ENCODE results near the gene FLNB. TPM values are rescaled to one million over a fixed set of nuclear protein-coding genes. Genes with fewer than 3 reads are reported as not detected.

Gene FLNB
- polyA plus RNA-seq, 1 of the 3 experiments (the other 2 are of a cell fraction): 127 TPM

DNA sequence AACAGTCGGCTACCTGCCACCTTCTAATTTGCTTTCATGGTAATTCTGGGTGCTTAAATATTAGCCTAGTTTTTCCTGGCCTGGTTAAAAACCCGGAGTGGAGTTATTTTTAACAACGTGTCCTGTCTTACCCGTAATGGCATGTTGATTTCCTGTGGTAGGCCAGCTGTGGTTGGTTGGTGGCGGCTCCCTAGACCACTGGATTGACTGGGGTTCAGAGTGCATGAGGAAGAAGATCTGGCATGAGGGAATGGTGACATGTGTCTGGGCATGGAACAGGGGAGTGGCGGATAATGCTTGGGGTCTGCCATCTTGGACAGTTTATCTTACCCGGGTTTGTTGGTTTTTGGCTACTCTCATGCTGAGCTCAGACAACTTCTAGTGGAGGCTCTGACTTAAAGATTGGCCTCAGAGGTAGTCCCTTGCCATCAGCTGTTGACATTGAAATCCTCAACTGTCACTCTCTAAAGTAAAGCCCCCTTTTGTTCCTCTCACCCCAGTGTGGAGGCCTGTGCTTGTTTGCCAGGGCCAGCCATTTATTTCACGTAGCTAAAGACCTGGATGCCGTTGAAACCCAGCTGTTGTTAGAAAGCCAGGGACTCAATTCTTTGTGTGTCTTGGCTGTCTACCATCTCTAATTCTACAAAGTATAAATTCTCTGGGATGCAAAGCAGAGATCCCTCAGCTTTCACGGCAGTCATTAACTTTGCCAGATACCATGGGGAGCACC, 121.0 kb downstream of the FLNB start:
- H3K9me2 ChIP-seq: no peaks in the 10 kb centered on the region
- peaks cover 62 to 85% of the 10 kb centered on the region in 2 experiments for H3K36me3 ChIP-seq (replicated peaks in 1 of 2; ENCODE audit: control insufficient read depth in 1 of 2, insufficient read depth in 2 of 2, low read length in 1 of 2)
- H4K20me1 ChIP-seq (ENCODE audit: insufficient read depth): no peaks in the 10 kb centered on the region
- H3K27ac ChIP-seq (ENCODE audit: low read depth in 2 of 2, low read length in 1 of 2): no peak overlapping the region
- peaks cover 16% of the 10 kb centered on the region; the same call in 1 of the 2 replicates for H3K79me2 ChIP-seq (ENCODE audit: insufficient read depth)
- peaks cover 0 to 10% of the 10 kb centered on the region in 2 experiments; a peak in 1 of 4 replicates for H3K4me1 ChIP-seq (ENCODE audit: control insufficient read depth in 1 of 2, insufficient read depth in 2 of 2, low read depth in 1 of 2, low read length in 1 of 2)
- H3K27me3 ChIP-seq (ENCODE audit: insufficient read depth): no peaks in the 10 kb centered on the region
- ChIA-PET CTCF (interaction anchor here (0.9 to 1.5 kb wide), 3 partner anchors 48 to 177 kb away, joined by 3 to 4 read pairs (median 3); partner anchors contain the start of gene HTD2), POLR2A (no interaction called here)
- no peak overlapping the region for H3K4me3 ChIP-seq (ENCODE audit: low read depth in 2 of 2, low read length in 1 of 2)
- no peaks in the 10 kb centered on the region for H3F3A ChIP-seq (replicated peaks; ENCODE audit: insufficient read depth)
- H2AFZ ChIP-seq (ENCODE audit: low read depth): no peak overlapping the region
- DNase-seq: no peak
- H3K4me2 ChIP-seq: no peak overlapping the region
- TF ChIP-seq RCOR1 (IDR thresholded peaks at IDR 0.05; ENCODE audit: low read length): no peak
- no peak for TF ChIP-seq CHD2 (IDR thresholded peaks at IDR 0.05; ENCODE audit: low read length, partially characterized antibody)
- no peak for TF ChIP-seq ELF1 (IDR thresholded peaks at IDR 0.05)
- no peak for TF ChIP-seq POLR2AphosphoS5 (IDR thresholded peaks at IDR 0.05; ENCODE audit: low read depth, low read length)
- no peak for TF ChIP-seq FOXM1 (IDR thresholded peaks at IDR 0.05; ENCODE audit: low read depth)
- TF ChIP-seq, protein P1, sequence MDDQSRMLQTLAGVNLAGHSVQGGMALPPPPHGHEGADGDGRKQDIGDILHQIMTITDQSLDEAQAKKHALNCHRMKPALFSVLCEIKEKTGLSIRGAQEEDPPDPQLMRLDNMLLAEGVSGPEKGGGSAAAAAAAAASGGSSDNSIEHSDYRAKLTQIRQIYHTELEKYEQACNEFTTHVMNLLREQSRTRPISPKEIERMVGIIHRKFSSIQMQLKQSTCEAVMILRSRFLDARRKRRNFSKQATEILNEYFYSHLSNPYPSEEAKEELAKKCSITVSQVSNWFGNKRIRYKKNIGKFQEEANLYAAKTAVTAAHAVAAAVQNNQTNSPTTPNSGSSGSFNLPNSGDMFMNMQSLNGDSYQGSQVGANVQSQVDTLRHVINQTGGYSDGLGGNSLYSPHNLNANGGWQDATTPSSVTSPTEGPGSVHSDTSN (IDR thresholded peaks at IDR 0.05): no peak
- TF ChIP-seq MXI1 (IDR thresholded peaks at IDR 0.05; ENCODE audit: low read depth, low read length): no peak
- no peak for TF ChIP-seq NFIC (IDR thresholded peaks at IDR 0.05; ENCODE audit: borderline replicate concordance)
- TF ChIP-seq, protein P2, sequence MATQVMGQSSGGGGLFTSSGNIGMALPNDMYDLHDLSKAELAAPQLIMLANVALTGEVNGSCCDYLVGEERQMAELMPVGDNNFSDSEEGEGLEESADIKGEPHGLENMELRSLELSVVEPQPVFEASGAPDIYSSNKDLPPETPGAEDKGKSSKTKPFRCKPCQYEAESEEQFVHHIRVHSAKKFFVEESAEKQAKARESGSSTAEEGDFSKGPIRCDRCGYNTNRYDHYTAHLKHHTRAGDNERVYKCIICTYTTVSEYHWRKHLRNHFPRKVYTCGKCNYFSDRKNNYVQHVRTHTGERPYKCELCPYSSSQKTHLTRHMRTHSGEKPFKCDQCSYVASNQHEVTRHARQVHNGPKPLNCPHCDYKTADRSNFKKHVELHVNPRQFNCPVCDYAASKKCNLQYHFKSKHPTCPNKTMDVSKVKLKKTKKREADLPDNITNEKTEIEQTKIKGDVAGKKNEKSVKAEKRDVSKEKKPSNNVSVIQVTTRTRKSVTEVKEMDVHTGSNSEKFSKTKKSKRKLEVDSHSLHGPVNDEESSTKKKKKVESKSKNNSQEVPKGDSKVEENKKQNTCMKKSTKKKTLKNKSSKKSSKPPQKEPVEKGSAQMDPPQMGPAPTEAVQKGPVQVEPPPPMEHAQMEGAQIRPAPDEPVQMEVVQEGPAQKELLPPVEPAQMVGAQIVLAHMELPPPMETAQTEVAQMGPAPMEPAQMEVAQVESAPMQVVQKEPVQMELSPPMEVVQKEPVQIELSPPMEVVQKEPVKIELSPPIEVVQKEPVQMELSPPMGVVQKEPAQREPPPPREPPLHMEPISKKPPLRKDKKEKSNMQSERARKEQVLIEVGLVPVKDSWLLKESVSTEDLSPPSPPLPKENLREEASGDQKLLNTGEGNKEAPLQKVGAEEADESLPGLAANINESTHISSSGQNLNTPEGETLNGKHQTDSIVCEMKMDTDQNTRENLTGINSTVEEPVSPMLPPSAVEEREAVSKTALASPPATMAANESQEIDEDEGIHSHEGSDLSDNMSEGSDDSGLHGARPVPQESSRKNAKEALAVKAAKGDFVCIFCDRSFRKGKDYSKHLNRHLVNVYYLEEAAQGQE (IDR thresholded peaks at IDR 0.05; ENCODE audit: low read depth, low read length): no peak
- 91% methylated on average over 9 of the region's 10 CpGs for whole genome bisulfite sequencing (ENCODE audit: low lambda C conversion rate)
- no peak overlapping the region for H3K9ac ChIP-seq
- H3K9me3 ChIP-seq: no peaks in the 10 kb centered on the region

DNA sequence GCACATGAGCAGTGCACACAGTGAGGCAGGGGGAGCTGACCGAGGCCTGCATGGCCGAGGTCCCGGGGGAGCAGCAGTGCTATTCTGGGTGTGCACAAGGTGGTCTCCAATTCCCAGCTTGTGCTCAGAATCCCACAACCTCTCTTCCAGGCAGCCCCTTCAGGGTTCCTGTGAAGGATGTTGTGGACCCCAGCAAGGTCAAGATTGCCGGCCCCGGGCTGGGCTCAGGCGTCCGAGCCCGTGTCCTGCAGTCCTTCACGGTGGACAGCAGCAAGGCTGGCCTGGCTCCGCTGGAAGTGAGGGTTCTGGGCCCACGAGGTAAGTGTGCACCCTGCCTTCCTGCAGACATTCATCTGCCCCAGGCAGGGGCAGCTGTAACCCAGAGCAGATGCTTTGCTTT, 122.4 kb downstream of the FLNB start:
- no peak overlapping the region for H3K27ac ChIP-seq (ENCODE audit: low read depth in 2 of 2, low read length in 1 of 2)
- CTCF ChIA-PET: interaction anchor here (1.3 to 1.4 kb wide), 2 partner anchors 10 to 43 kb away, joined by 3 to 4 read pairs; no protein-coding TSS in a partner anchor
- POLR2A ChIA-PET: no interaction called here
- no peaks in the 10 kb centered on the region for H3K9me2 ChIP-seq
- peak; percentile 36 for DNase-seq
- H2AFZ ChIP-seq (ENCODE audit: low read depth): no peak overlapping the region
- no peak overlapping the region for H3K4me3 ChIP-seq (ENCODE audit: low read depth in 2 of 2, low read length in 1 of 2)
- no peak overlapping the region for H3K4me2 ChIP-seq
- H3K4me1 ChIP-seq (ENCODE audit: control insufficient read depth in 1 of 2, insufficient read depth in 2 of 2, low read depth in 1 of 2, low read length in 1 of 2): peaks cover 0 to 10% of the 10 kb centered on the region in 2 experiments; a peak in 1 of 4 replicates
- no CpG with 5 or more reads among the region's 11 CpGs for WGBS (ENCODE audit: low lambda C conversion rate)
- H3K79me2 ChIP-seq (ENCODE audit: insufficient read depth): peaks cover 16% of the 10 kb centered on the region; the same call in 1 of the 2 replicates
- no peaks in the 10 kb centered on the region for H3F3A ChIP-seq (replicated peaks; ENCODE audit: insufficient read depth)
- no peaks in the 10 kb centered on the region for H3K9me3 ChIP-seq
- H3K9ac ChIP-seq: no peak overlapping the region
- peaks cover 62 to 83% of the 10 kb centered on the region in 2 experiments for H3K36me3 ChIP-seq (replicated peaks in 1 of 2; ENCODE audit: control insufficient read depth in 1 of 2, insufficient read depth in 2 of 2, low read length in 1 of 2)
- H3K27me3 ChIP-seq (ENCODE audit: insufficient read depth): no peaks in the 10 kb centered on the region
- no peaks in the 10 kb centered on the region for H4K20me1 ChIP-seq (ENCODE audit: insufficient read depth)
- TF ChIP-seq TEAD4 (IDR thresholded peaks at IDR 0.05; ENCODE audit: borderline replicate concordance, insufficient read depth): no peak
- TF ChIP-seq GATA2 (CRISPR knock-in tag; IDR thresholded peaks at IDR 0.05): no peak
- TF ChIP-seq TAF1 (IDR thresholded peaks at IDR 0.05; ENCODE audit: borderline replicate concordance, low read depth, low read length): no peak
- TF ChIP-seq, protein P3, sequence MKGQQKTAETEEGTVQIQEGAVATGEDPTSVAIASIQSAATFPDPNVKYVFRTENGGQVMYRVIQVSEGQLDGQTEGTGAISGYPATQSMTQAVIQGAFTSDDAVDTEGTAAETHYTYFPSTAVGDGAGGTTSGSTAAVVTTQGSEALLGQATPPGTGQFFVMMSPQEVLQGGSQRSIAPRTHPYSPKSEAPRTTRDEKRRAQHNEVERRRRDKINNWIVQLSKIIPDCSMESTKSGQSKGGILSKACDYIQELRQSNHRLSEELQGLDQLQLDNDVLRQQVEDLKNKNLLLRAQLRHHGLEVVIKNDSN (IDR thresholded peaks at IDR 0.05; ENCODE audit: borderline replicate concordance, low read depth): no peak
- TF ChIP-seq JUND (IDR thresholded peaks at IDR 0.05): no peak
- no peak for TF ChIP-seq FOSL2 (IDR thresholded peaks at IDR 0.05; ENCODE audit: borderline replicate concordance, low read depth)
- TF ChIP-seq EP300 (IDR thresholded peaks at IDR 0.05; ENCODE audit: borderline replicate concordance in 1 of 2, low read depth in 1 of 2, low read length in 1 of 2): no peak
- TF ChIP-seq, protein P4, sequence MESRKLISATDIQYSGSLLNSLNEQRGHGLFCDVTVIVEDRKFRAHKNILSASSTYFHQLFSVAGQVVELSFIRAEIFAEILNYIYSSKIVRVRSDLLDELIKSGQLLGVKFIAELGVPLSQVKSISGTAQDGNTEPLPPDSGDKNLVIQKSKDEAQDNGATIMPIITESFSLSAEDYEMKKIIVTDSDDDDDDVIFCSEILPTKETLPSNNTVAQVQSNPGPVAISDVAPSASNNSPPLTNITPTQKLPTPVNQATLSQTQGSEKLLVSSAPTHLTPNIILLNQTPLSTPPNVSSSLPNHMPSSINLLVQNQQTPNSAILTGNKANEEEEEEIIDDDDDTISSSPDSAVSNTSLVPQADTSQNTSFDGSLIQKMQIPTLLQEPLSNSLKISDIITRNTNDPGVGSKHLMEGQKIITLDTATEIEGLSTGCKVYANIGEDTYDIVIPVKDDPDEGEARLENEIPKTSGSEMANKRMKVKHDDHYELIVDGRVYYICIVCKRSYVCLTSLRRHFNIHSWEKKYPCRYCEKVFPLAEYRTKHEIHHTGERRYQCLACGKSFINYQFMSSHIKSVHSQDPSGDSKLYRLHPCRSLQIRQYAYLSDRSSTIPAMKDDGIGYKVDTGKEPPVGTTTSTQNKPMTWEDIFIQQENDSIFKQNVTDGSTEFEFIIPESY (IDR thresholded peaks at IDR 0.05; ENCODE audit: borderline replicate concordance, low read depth): no peak
- TF ChIP-seq RFX5 (IDR thresholded peaks at IDR 0.05; ENCODE audit: low read length): no peak
- no peak for TF ChIP-seq NFIC (IDR thresholded peaks at IDR 0.05; ENCODE audit: borderline replicate concordance)
- TF ChIP-seq NRF1 (IDR thresholded peaks at IDR 0.05; ENCODE audit: low read depth, low read length): no peak

All from SK-N-SH (cell line).